GM12874 (cell line): Measurements from ENCODE around the gene PCDHA10.

ENCODE experiments used
- TF ChIP-seq, protein P1 (sequence below): IDR thresholded peaks from 2 replicates; pipeline ENCODE4 v1.5.1; 2011; ENCODE audit warnings: low read depth, mild to moderate bottlenecking, control low read depth, low read length, moderate library complexity; ENCODE audit not compliant: insufficient read depth

PCDHA10 gene

DNA sequence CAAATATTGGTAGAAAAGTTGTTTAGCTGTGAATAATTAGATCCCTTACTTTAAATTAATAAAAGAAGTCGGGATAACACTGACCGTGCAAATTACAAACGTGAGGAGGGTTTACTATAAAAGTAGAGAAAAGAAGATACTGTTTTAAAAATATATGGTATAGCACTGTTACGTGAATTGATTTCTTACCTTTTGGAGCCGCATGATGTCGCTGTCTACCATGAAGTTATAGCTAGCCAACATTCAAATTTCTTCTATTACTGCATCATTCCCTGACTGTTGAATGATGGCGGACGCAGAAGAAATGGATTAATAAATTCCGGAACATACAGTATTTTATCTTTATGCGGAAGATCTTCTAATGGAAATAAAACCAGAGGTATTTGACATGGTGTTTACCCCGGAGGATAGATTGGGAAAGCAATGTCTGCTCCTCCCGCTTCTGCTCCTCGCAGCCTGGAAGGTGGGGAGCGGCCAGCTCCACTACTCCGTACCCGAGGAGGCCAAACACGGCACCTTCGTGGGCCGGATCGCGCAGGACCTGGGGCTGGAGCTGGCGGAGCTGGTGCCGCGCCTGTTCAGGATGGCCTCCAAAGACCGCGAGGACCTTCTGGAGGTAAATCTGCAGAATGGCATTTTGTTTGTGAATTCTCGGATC is 27.9 kb upstream of the PCDHA10 start, which contains the start of gene PCDHA6:
Gene PCDHA6, plus strand, starts transcription at position 257 of the 658 bp plus-strand sequence. Its CDS starts 132 bp downstream, at position 389.
- TF ChIP-seq, protein P1, sequence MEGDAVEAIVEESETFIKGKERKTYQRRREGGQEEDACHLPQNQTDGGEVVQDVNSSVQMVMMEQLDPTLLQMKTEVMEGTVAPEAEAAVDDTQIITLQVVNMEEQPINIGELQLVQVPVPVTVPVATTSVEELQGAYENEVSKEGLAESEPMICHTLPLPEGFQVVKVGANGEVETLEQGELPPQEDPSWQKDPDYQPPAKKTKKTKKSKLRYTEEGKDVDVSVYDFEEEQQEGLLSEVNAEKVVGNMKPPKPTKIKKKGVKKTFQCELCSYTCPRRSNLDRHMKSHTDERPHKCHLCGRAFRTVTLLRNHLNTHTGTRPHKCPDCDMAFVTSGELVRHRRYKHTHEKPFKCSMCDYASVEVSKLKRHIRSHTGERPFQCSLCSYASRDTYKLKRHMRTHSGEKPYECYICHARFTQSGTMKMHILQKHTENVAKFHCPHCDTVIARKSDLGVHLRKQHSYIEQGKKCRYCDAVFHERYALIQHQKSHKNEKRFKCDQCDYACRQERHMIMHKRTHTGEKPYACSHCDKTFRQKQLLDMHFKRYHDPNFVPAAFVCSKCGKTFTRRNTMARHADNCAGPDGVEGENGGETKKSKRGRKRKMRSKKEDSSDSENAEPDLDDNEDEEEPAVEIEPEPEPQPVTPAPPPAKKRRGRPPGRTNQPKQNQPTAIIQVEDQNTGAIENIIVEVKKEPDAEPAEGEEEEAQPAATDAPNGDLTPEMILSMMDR, result no peak

DNA sequence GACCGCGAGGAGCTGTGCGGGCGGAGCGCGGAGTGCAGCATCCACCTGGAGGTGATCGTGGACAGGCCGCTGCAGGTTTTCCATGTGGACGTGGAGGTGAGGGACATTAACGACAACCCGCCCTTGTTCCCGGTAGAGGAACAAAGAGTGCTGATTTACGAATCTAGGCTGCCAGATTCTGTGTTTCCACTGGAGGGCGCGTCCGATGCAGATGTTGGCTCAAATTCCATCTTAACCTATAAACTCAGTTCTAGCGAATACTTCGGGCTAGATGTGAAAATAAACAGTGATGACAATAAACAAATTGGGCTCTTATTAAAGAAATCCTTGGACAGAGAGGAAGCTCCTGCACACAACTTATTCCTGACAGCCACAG is 27.3 kb upstream of the PCDHA10 start:
- TF ChIP-seq, protein P1, result no peak

DNA sequence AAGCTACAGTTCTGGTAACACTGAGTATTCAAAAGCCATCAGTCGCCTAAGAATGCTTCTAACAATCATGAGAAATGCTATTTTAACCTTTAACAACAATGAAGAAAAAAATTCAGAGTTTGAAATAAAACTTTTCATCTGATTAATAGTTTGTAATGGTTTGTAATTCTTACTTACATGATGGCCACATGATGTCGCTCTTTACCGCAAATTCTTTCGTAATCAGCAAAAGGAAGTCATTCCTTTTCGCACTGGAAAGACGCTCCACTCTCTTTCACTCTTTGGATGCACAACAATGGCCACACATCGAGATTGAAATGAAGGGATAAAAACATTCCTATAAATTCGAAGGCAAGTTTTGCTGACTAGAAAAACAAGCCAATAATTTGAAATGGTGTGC is 21.7 kb upstream of the PCDHA10 start, which contains the start of gene PCDHA7:
Gene PCDHA7, plus strand, starts transcription at position 277 of the 400 bp plus-strand sequence. Its CDS starts 115 bp downstream, at position 392.
- TF ChIP-seq, protein P1, result no peak

DNA sequence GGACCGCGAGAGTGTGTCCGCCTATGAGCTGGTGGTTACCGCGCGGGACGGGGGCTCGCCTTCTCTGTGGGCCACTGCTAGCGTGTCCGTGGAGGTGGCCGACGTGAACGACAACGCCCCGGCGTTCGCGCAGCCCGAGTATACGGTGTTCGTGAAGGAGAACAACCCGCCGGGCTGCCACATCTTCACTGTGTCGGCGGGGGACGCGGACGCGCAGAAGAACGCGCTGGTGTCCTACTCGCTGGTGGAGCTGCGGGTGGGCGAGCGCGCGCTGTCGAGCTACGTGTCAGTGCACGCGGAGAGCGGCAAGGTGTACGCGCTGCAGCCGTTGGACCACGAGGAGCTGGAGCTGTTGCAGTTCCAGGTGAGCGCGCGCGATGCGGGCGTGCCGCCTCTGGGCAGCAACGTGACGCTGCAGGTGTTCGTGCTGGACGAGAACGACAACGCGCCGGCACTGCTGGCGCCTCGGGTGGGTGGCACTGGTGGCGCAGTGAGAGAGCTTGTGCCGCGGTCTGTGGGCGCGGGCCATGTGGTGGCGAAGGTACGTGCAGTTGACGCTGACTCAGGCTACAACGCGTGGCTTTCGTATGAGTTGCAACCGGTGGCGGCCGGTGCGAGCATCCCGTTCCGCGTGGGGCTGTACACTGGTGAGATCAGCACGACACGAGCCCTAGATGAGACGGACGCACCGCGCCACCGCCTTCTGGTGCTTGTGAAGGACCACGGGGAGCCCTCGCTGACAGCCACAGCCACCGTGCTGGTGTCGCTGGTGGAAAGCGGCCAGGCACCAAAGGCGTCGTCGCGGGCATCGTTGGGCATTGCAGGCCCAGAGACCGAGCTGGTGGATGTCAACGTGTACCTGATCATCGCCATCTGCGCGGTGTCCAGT is 19.8 kb upstream of the PCDHA10 start:
- TF ChIP-seq, protein P1, result no peak

DNA sequence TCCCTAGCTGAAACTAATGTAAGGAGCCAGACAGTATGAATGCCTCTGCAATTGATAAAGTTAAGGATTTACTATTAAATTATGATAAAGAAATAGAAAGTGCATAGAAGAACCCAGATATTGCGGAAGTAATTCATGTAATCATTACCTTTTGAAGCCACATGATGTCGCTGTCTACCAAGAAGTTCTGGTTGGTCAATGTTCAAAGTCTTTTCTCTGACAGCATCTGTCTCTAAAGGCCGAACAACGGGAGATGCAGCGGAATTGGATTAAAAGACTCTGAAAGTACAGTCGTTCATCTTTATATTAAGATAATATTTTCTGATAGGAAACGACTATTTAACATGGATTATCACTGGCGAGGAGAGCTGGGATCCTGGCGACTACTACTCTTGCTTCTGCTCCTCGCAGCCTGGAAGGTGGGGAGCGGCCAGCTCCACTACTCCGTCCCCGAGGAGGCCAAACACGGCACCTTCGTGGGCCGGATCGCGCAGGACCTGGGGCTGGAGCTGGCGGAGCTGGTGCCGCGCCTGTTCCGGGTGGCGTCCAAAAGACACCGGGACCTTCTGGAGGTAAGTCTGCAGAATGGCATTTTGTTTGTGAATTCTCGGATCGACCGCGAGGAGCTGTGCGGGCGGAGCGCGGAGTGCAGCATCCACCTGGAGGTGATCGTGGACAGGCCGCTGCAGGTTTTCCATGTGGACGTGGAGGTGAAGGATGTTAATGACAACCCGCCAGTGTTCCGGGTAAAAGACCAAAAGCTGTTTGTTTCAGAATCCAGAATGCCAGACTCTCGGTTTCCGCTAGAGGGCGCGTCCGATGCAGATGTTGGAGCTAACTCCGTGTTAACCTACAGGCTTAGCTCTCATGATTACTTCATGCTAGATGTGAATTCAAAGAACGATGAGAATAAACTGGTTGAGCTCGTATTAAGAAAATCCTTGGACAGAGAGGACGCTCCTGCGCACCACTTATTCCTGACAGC is 14.4 kb upstream of the PCDHA10 start, which contains the start of gene PCDHA8:
Gene PCDHA8, plus strand, starts transcription at position 210 of the 985 bp plus-strand sequence. Its CDS starts 135 bp downstream, at position 345.
- TF ChIP-seq, protein P1, result 0 out of 2 replicates have a peak, but pooled peaks have one; percentile 22

DNA sequence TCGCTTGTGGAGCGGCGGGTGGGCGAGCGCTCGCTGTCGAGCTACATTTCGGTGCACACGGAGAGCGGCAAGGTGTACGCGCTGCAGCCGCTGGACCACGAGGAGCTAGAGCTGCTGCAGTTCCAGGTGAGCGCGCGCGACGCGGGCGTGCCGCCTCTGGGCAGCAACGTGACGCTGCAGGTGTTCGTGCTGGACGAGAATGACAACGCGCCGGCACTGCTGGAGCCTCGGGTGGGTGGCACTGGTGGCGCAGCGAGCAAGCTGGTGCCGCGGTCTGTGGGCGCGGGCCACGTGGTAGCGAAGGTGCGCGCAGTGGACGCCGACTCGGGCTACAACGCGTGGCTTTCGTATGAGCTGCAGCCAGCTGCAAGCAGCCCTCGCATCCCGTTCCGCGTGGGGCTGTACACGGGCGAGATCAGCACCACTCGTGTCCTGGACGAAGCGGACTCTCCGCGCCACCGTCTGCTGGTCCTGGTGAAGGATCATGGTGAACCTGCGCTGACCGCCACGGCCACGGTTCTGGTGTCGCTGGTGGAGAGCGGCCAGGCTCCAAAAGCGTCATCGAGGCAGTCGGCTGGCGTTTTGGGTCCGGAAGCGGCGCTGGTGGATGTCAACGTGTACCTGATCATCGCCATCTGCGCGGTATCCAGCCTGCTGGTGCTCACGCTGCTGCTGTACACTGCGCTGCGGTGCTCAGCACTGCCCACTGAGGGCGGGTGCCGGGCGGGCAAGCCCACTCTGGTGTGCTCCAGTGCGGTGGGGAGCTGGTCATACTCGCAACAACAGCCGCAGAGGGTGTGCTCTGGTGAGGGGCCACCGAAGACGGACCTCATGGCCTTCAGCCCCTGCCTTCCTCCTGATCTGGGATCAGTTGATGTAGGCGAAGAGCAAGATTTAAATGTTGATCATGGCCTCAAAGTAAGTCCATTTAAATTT is 12.6 kb upstream of the PCDHA10 start:
- TF ChIP-seq, protein P1, result no peak
